ENCODE results near the gene TASOR. TPM values are rescaled to one million over a fixed set of nuclear protein-coding genes. Genes with fewer than 3 reads are reported as not detected.
"Not testable (repeated sequence)": the region's sequence is repeated elsewhere in the genome, so short reads cannot be mapped to it uniquely, and the experiment has no call there.

The TASOR gene
- total and polyA plus RNA-seq, 3 experiments from 2014 or later, result 34.7 to 62.7 (median 60.7) TPM

DNA sequence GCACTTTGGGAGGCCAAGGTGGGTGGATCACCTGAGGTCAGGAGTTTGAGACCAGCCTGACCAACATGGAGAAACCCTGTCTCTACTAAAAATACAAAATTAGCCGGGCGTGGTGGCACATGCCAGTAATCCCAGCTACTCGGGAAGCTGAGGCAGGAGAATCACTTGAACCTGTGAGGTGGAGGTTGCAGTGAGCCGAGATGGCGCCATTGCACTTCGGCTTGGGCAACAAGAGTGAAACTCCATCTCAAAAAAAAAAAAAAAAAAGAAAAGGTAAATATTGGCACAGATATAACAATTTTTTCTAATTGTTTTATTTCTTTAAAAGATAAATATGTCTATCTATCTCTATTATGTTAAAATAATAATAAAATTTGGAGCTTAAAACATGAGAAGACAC is 24.3 kb upstream of the TASOR start:
- POLR2A ChIA-PET, result interaction anchor here (0.7 kb wide), 1 partner anchor 93 kb away, joined by 4 read pairs; no protein-coding TSS in a partner anchor
- not testable (repeated sequence) for H3K9me3 Mint-ChIP-seq, H3K27ac Mint-ChIP-seq

GRCh38 chr3:56706629-56707028 is 23.6 kb upstream of the TASOR start:
- Histone ChIP-seq H3K4me3 (ENCODE audit: low read length) (no peak overlapping the region), H3K27ac (ENCODE audit: low read depth, low read length) (no peak overlapping the region), H3K4me1 (ENCODE audit: insufficient read depth, low read length) (peaks cover 15% of the 10 kb centered on the region), H3K36me3 (ENCODE audit: insufficient read depth, low read length) (no peaks in the 10 kb centered on the region), H3K27me3 (ENCODE audit: insufficient read depth, low read length, poor library complexity, severe bottlenecking) (no peaks in the 10 kb centered on the region), H3K9me3 (ENCODE audit: low read length) (no peaks in the 10 kb centered on the region)
- H3K27me3 Mint-ChIP-seq, result no peaks in the 10 kb centered on the region
- ChIA-PET POLR2A (no interaction called here), CTCF (interaction anchor here (0.6 to 7.4 kb wide), 2 partner anchors 18 to 95 kb away, joined by 3 to 144 read pairs; partner anchors contain the start of gene ARHGEF3)
- H3K36me3 Mint-ChIP-seq, result no peaks in the 10 kb centered on the region
- no peak for DNase-seq
- no peak overlapping the region for H3K27ac Mint-ChIP-seq
- H3K4me3 Mint-ChIP-seq, result no peak overlapping the region
- H3K9me3 Mint-ChIP-seq, result no peaks in the 10 kb centered on the region
- peaks cover 21 to 31% (median 23%) of the 10 kb centered on the region in 3 donors for H3K4me1 Mint-ChIP-seq

More for the DNA sequence above, 24.3 kb upstream of the TASOR start:
- not testable (repeated sequence) for H3K36me3 ChIP-seq (ENCODE audit: insufficient read depth, low read length); H3K27me3 Mint-ChIP-seq; H3K4me3 Mint-ChIP-seq; H3K27me3 ChIP-seq (ENCODE audit: insufficient read depth, low read length, poor library complexity, severe bottlenecking); H3K9me3 ChIP-seq (ENCODE audit: low read length); H3K27ac ChIP-seq (ENCODE audit: low read depth, low read length); H3K36me3 Mint-ChIP-seq; H3K4me3 ChIP-seq (ENCODE audit: low read length)
- peaks cover 15% of the 10 kb centered on the region for H3K4me1 ChIP-seq (ENCODE audit: insufficient read depth, low read length)
- H3K4me1 Mint-ChIP-seq, result peaks cover 20 to 33% (median 21%) of the 10 kb centered on the region in 3 donors
- CTCF ChIA-PET, result interaction anchor here (0.9 to 3.4 kb wide), 13 partner anchors 15 to 289 kb away, joined by 3 to 18 read pairs (median 4); partner anchors contain the start of genes ARHGEF3 and TASOR
- DNase-seq, result peak in 1 of 5 donors; percentile 55

DNA sequence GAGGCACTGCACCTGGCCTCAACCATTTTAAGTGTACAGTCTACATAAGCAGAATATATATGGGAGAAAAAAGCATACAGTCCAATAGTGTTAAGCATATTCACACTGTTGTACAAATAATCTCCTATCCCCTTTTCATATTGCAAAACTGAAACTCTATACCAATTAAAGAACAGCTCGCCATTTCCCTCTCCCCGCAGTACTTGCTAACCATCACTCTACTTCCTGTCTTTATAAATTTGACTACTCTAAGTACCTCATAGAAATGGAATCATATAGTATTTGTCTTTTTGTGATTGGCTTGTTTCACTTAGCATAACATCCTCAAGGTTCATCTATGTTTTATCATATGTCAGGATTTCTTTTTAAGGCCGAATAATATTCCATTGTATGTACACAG is 21.6 kb upstream of the TASOR start:
- Mint-ChIP-seq H3K9me3 (no peaks in the 10 kb centered on the region), H3K27ac (peak overlapping the region in 5 of 8 donors; percentile 2 to 30 (median 16)), H3K4me1 (peaks cover 22 to 23% (median 23%) of the 10 kb centered on the region in 3 donors), H3K27me3 (peaks cover 0 to 3% of the 10 kb centered on the region in 2 donors), H3K36me3 (no peaks in the 10 kb centered on the region), H3K4me3 (peak overlapping the region in 6 of 7 donors; percentile 1 to 40 (median 10))
- H3K27me3 ChIP-seq (ENCODE audit: insufficient read depth, low read length, poor library complexity, severe bottlenecking), result no peaks in the 10 kb centered on the region
- H3K9me3 ChIP-seq (ENCODE audit: low read length), result no peaks in the 10 kb centered on the region
- H3K4me1 ChIP-seq (ENCODE audit: insufficient read depth, low read length), result peaks cover 15% of the 10 kb centered on the region
- CTCF ChIA-PET, result interaction anchor here (0.9 to 7.4 kb wide), 8 partner anchors 10 to 285 kb away, joined by 3 to 144 read pairs (median 4); partner anchors contain the start of gene ARHGEF3
- H3K27ac ChIP-seq (ENCODE audit: low read depth, low read length), result no peak overlapping the region
- no peak for DNase-seq
- no peak overlapping the region for H3K4me3 ChIP-seq (ENCODE audit: low read length)
- H3K36me3 ChIP-seq (ENCODE audit: insufficient read depth, low read length), result no peaks in the 10 kb centered on the region
- POLR2A ChIA-PET, result interaction anchor here (0.8 to 4.1 kb wide), 3 partner anchors 86 to 218 kb away, joined by 4 to 36 read pairs (median 6); no protein-coding TSS in a partner anchor

DNA sequence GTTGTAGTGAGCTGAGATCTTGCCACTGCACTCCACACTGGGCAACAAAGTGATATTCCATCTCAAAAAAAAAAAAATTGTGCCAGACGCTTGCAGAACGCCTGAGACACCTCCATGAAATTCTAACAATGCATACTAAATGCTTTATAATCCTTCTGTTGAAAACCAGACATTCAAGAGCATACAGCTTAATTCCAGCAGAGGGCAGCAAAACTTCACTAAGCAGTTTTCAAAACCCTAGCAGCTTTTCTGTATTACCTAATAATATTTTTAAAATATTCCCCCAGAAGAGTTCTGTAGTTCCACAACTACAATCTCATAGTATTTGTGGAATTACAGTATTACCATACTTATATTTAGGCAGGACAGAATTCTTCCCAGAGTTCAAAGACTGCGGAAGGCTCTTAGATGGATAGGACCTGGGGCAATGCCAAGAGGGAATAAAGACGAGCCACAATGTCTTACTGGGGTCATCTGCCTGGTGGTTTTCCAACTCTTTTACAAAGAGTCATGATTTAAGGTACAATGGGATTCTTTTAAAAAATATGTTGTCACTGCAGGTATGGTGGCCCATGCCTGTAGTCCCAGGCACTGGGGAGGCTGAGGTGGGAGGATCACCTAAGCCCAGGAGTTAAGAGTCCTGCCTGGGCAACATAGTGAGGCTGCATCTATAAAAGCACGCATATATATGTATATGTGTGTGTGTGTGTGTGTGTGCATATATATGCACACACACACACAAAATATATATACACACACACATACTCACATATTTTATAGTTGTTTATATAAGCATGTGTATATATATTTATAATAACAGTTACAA is 19.6 kb upstream of the TASOR start:
- DNase-seq, result peak in 4 of 5 donors; percentile 34 to 68 (median 62)
- H3K9me3 Mint-ChIP-seq, result no peaks in the 10 kb centered on the region
- H3K4me3 Mint-ChIP-seq, result no peak overlapping the region
- H3K4me1 Mint-ChIP-seq, result peaks cover 23% of the 10 kb centered on the region in 3 donors
- no peaks in the 10 kb centered on the region for H3K36me3 Mint-ChIP-seq
- Histone ChIP-seq H3K9me3 (ENCODE audit: low read length) (no peaks in the 10 kb centered on the region), H3K4me3 (ENCODE audit: low read length) (no peak overlapping the region), H3K27me3 (ENCODE audit: insufficient read depth, low read length, poor library complexity, severe bottlenecking) (no peaks in the 10 kb centered on the region), H3K27ac (ENCODE audit: low read depth, low read length) (no peak overlapping the region), H3K36me3 (ENCODE audit: insufficient read depth, low read length) (no peaks in the 10 kb centered on the region), H3K4me1 (ENCODE audit: insufficient read depth, low read length) (peaks cover 15% of the 10 kb centered on the region)
- H3K27ac Mint-ChIP-seq, result peak overlapping the region in 1 of 8 donors; percentile 7
- ChIA-PET POLR2A (interaction anchor here (0.7 to 4.1 kb wide), 4 partner anchors 20 to 286 kb away, joined by 3 to 36 read pairs (median 4); no protein-coding TSS in a partner anchor), CTCF (interaction anchor here (0.7 to 7.4 kb wide), 20 partner anchors 9 to 304 kb away, joined by 3 to 144 read pairs (median 5); partner anchors contain the start of gene ARHGEF3)
- H3K27me3 Mint-ChIP-seq, result peaks cover 0 to 3% of the 10 kb centered on the region in 2 donors

DNA sequence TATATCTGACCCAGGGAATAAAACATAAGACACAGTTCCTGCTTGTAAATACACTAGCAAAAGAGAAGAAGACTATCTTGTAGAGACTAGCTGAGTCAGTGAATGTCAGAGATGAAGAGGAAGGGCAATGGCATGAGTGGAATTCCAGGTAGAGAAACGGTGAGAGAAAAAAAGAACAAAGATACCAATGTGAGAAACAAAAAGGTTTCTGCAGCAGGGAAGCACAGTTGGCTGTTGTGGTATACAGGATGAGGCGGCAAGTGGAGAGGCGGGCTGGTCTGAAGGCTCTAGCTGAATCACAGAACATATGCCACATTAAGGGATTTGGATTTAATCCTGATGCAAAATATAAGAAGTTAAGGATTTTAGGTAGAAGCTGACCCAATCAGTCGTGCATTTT is 17.1 kb upstream of the TASOR start:
- H3K27ac ChIP-seq (ENCODE audit: low read depth, low read length), result no peak overlapping the region
- H3K27me3 ChIP-seq (ENCODE audit: insufficient read depth, low read length, poor library complexity, severe bottlenecking), result no peaks in the 10 kb centered on the region
- peak overlapping the region in 2 of 8 donors; percentile 0 to 77 for H3K27ac Mint-ChIP-seq
- H3K4me3 Mint-ChIP-seq, result no peak overlapping the region
- H3K36me3 Mint-ChIP-seq, result no peaks in the 10 kb centered on the region
- peaks cover 0 to 3% of the 10 kb centered on the region in 2 donors for H3K27me3 Mint-ChIP-seq
- DNase-seq, result no peak
- CTCF ChIA-PET, result interaction anchor here (0.5 to 7.4 kb wide), 5 partner anchors 102 to 295 kb away, joined by 3 to 144 read pairs (median 3); partner anchors contain the start of gene ARHGEF3
- peaks cover 29% of the 10 kb centered on the region for H3K4me1 ChIP-seq (ENCODE audit: insufficient read depth, low read length)
- no peaks in the 10 kb centered on the region for H3K36me3 ChIP-seq (ENCODE audit: insufficient read depth, low read length)
- POLR2A ChIA-PET, result interaction anchor here (0.7 kb wide), 1 partner anchor 988 kb away, joined by 3 read pairs; no protein-coding TSS in a partner anchor
- H3K9me3 ChIP-seq (ENCODE audit: low read length), result no peaks in the 10 kb centered on the region
- H3K4me3 ChIP-seq (ENCODE audit: low read length), result no peak overlapping the region
- no peaks in the 10 kb centered on the region for H3K9me3 Mint-ChIP-seq
- H3K4me1 Mint-ChIP-seq, result peaks cover 33 to 34% (median 33%) of the 10 kb centered on the region in 3 donors

GRCh38 chr3:56694867-56695683 is 12.0 kb upstream of the TASOR start:
- Histone ChIP-seq H3K9me3 (ENCODE audit: low read length) (no peaks in the 10 kb centered on the region), H3K4me1 (ENCODE audit: insufficient read depth, low read length) (peaks cover 37% of the 10 kb centered on the region), H3K36me3 (ENCODE audit: insufficient read depth, low read length) (no peaks in the 10 kb centered on the region), H3K27me3 (ENCODE audit: insufficient read depth, low read length, poor library complexity, severe bottlenecking) (no peaks in the 10 kb centered on the region), H3K27ac (ENCODE audit: low read depth, low read length) (no peak overlapping the region), H3K4me3 (ENCODE audit: low read length) (peak overlapping the region; percentile 5)
- Mint-ChIP-seq H3K4me1 (peaks cover 47 to 52% (median 49%) of the 10 kb centered on the region in 3 donors), H3K36me3 (no peaks in the 10 kb centered on the region), H3K9me3 (no peaks in the 10 kb centered on the region), H3K27ac (peak overlapping the region; percentile 31 to 96 (median 80)), H3K27me3 (no peaks in the 10 kb centered on the region), H3K4me3 (peak overlapping the region; percentile 37 to 75 (median 52))
- ChIA-PET CTCF (interaction anchor here (0.8 to 3.6 kb wide), 8 partner anchors 9 to 293 kb away, joined by 3 to 23 read pairs (median 4); no protein-coding TSS in a partner anchor), POLR2A (interaction anchor here (0.7 to 1.5 kb wide), 6 partner anchors 13 to 533 kb away, joined by 3 to 17 read pairs (median 4); partner anchors contain the start of genes ARHGEF3 and TASOR)
- peak in 2 of 5 donors; percentile 57 to 68 for DNase-seq

DNA sequence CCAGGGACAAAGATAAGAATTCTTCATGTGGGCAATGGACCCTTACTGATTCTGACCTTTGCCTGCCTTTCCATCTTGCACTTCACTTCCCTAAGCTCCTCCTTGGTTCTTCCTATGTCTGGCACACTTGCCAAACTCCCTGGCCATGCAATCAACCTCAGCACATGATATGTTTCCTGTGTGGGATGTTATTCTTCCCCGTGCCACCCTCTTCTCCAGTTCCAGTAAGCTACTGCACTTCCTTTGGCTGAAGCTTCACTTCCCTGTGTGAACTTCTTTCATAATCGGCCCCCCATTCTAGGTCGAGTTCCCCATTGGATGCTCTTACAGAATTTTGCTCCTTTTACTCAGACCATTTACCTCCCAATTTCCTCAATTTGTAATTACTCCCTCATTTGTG is 10.7 kb upstream of the TASOR start:
- Histone ChIP-seq H3K4me3 (ENCODE audit: low read length) (peak overlapping the region; percentile 11), H3K27me3 (ENCODE audit: insufficient read depth, low read length, poor library complexity, severe bottlenecking) (no peaks in the 10 kb centered on the region), H3K4me1 (ENCODE audit: insufficient read depth, low read length) (peaks cover 37% of the 10 kb centered on the region), H3K27ac (ENCODE audit: low read depth, low read length) (no peak overlapping the region), H3K36me3 (ENCODE audit: insufficient read depth, low read length) (no peaks in the 10 kb centered on the region), H3K9me3 (ENCODE audit: low read length) (no peaks in the 10 kb centered on the region)
- Mint-ChIP-seq H3K27me3 (no peaks in the 10 kb centered on the region), H3K4me1 (peaks cover 44 to 52% (median 49%) of the 10 kb centered on the region in 3 donors), H3K36me3 (no peaks in the 10 kb centered on the region), H3K27ac (peak overlapping the region; percentile 66 to 91 (median 82)), H3K9me3 (no peaks in the 10 kb centered on the region), H3K4me3 (peak overlapping the region; percentile 85 to 94 (median 88))
- ChIA-PET CTCF (interaction anchor here (1.1 to 1.8 kb wide), 4 partner anchors 9 to 95 kb away, joined by 3 to 9 read pairs (median 3); no protein-coding TSS in a partner anchor), POLR2A (interaction anchor here (0.7 to 1.8 kb wide), 5 partner anchors 11 to 535 kb away, joined by 3 to 18 read pairs (median 4); partner anchors contain the start of gene TASOR)
- DNase-seq, result no peak
